Immature natural killer cell (primary cell): Measurements from ENCODE around the gene MRPS35. TPM values are rescaled to one million over a fixed set of nuclear protein-coding genes. Genes with fewer than 3 reads are reported as not detected.

Experiments used
- DNase-seq, 3 donors: peaks; one replicate each; pipeline ENCODE4 v3.0.0; 2022; ENCODE audit warnings: mixed read lengths in 1 of 3
- H3K27ac Mint-ChIP-seq, 6 donors: one replicate each; pipeline ENCODE4 v1.8.0; 2020; ENCODE audit warnings: mixed read lengths in 6 of 6, mild to moderate bottlenecking in 5 of 6, inconsistent platforms in 4 of 6, moderate library complexity in 3 of 6
- H3K27me3 Mint-ChIP-seq, 3 donors: one replicate each; pipeline ENCODE4 v1.8.0; 2020 to 2021; ENCODE audit warnings: low read depth in 3 of 3, mild to moderate bottlenecking in 3 of 3, mixed read lengths in 3 of 3, moderate library complexity in 3 of 3, inconsistent platforms in 1 of 3
- H3K36me3 Mint-ChIP-seq, 3 donors: one replicate each; pipeline ENCODE4 v1.8.0; 2020; ENCODE audit warnings: mixed read lengths in 3 of 3, inconsistent platforms in 2 of 3, mild to moderate bottlenecking in 2 of 3
- H3K4me1 Mint-ChIP-seq, 2 donors: one replicate each; pipeline ENCODE4 v1.8.0; 2020; ENCODE audit warnings: inconsistent platforms in 2 of 2, mild to moderate bottlenecking in 2 of 2, mixed read lengths in 2 of 2, moderate library complexity in 1 of 2
- H3K4me3 Mint-ChIP-seq, 5 donors: one replicate each; pipeline ENCODE4 v1.8.0; 2020; ENCODE audit warnings: mild to moderate bottlenecking in 5 of 5, mixed read lengths in 5 of 5, inconsistent platforms in 3 of 5, moderate library complexity in 3 of 5
- H3K9me3 Mint-ChIP-seq, 6 donors: one replicate each; pipeline ENCODE4 v1.8.0; 2020; ENCODE audit warnings: mild to moderate bottlenecking in 6 of 6, mixed read lengths in 6 of 6, inconsistent platforms in 4 of 6, moderate library complexity in 3 of 6
- polyA plus RNA-seq, 3 donors: library from polyadenylated mRNA; unstranded; fragments of 300-500 nt; fragmentation: Illumina TruSeq; gene quantifications; one replicate each; pipeline ENCODE4 v1.2.3, GENCODE V29; 2021

Gene MRPS35
- polyA plus RNA-seq, 3 donors from 2014 or later = 39.2 to 51.3 (median 41.4) TPM

- Mint-ChIP-seq H3K27ac (no peak overlapping the region), H3K9me3 (no peaks in the 10 kb centered on the region), H3K36me3 (no peaks in the 10 kb centered on the region), H3K4me1 (no peaks in the 10 kb centered on the region), H3K4me3 (no peak overlapping the region), H3K27me3 (peaks cover 0 to 1% (median 0%) of the 10 kb centered on the region in 3 donors)
- DNase-seq = no peak
Measured at GRCh38 chr12:27769142-27769673, 58.6 kb downstream of the MRPS35 start.

- no peak for DNase-seq
- Mint-ChIP-seq H3K9me3 (no peaks in the 10 kb centered on the region), H3K4me1 (no peaks in the 10 kb centered on the region), H3K27me3 (no peaks in the 10 kb centered on the region), H3K27ac (no peak overlapping the region), H3K36me3 (no peaks in the 10 kb centered on the region), H3K4me3 (no peak overlapping the region)
Measured at GRCh38 chr12:27771481-27772327, 61.1 kb downstream of the MRPS35 start.

GRCh38 chr12:27772328-27773049, 61.9 kb downstream of the MRPS35 start:
- no peak for DNase-seq
- no peak overlapping the region for H3K27ac Mint-ChIP-seq
- H3K4me3 Mint-ChIP-seq = no peak overlapping the region
- H3K36me3 Mint-ChIP-seq = no peaks in the 10 kb centered on the region
- H3K9me3 Mint-ChIP-seq = no peaks in the 10 kb centered on the region
- H3K4me1 Mint-ChIP-seq = no peaks in the 10 kb centered on the region
- no peaks in the 10 kb centered on the region for H3K27me3 Mint-ChIP-seq

- peaks cover 0 to 5% (median 3%) of the 10 kb centered on the region in 3 donors for H3K27me3 Mint-ChIP-seq
- DNase-seq = no peak
- peak overlapping the region in 3 of 5 donors; percentile 2 to 18 (median 15) for H3K4me3 Mint-ChIP-seq
- H3K9me3 Mint-ChIP-seq = no peaks in the 10 kb centered on the region
- peaks cover 18 to 20% of the 10 kb centered on the region in 2 donors for H3K4me1 Mint-ChIP-seq
- H3K27ac Mint-ChIP-seq = no peak overlapping the region
- H3K36me3 Mint-ChIP-seq = no peaks in the 10 kb centered on the region
Measured at GRCh38 chr12:27777141-27777540, 66.5 kb downstream of the MRPS35 start.

- Mint-ChIP-seq H3K27ac (no peak overlapping the region), H3K4me3 (peak overlapping the region; percentile 53 to 90 (median 62)), H3K27me3 (peaks cover 0 to 7% (median 3%) of the 10 kb centered on the region in 3 donors), H3K4me1 (peaks cover 25 to 30% of the 10 kb centered on the region in 2 donors), H3K36me3 (peaks cover 0 to 4% (median 0%) of the 10 kb centered on the region in 3 donors), H3K9me3 (no peaks in the 10 kb centered on the region)
- no peak for DNase-seq
Measured at GRCh38 chr12:27778206-27778605, 67.6 kb downstream of the MRPS35 start.

GRCh38 chr12:27779416-27779919, 68.8 kb downstream of the MRPS35 start:
- peak overlapping the region; percentile 87 to 90 (median 89) for H3K4me3 Mint-ChIP-seq
- H3K36me3 Mint-ChIP-seq = peaks cover 0 to 4% (median 0%) of the 10 kb centered on the region in 3 donors
- H3K9me3 Mint-ChIP-seq = no peaks in the 10 kb centered on the region
- DNase-seq = no peak
- H3K4me1 Mint-ChIP-seq = peaks cover 27 to 33% of the 10 kb centered on the region in 2 donors
- peak overlapping the region; percentile 53 to 84 (median 75) for H3K27ac Mint-ChIP-seq
- peaks cover 0 to 7% (median 3%) of the 10 kb centered on the region in 3 donors for H3K27me3 Mint-ChIP-seq

- peaks cover 0 to 7% (median 3%) of the 10 kb centered on the region in 3 donors for H3K27me3 Mint-ChIP-seq
- peaks cover 31 to 38% of the 10 kb centered on the region in 2 donors for H3K4me1 Mint-ChIP-seq
- peak; percentile 62 to 70 (median 66) for DNase-seq
- no peaks in the 10 kb centered on the region for H3K9me3 Mint-ChIP-seq
- H3K36me3 Mint-ChIP-seq = peaks cover 0 to 4% (median 0%) of the 10 kb centered on the region in 3 donors
- peak within 1 kb of the TSS; percentile 53 to 84 (median 75) for H3K27ac Mint-ChIP-seq
- H3K4me3 Mint-ChIP-seq = peak within 1 kb of the TSS; percentile 87 to 90 (median 89)
Measured at GRCh38 chr12:27779920-27780611, 69.4 kb downstream of the MRPS35 start, which contains the start of the genes KLHL42 and MANSC4. Gene KLHL42 (plus strand): TSS chr12:27780233. CDS start chr12:27780331, 98 bp downstream. Gene MANSC4 (minus strand): TSS chr12:27780236. CDS start chr12:27771276, 8,960 bp downstream.

- DNase-seq = no peak
- Mint-ChIP-seq H3K27ac (peak overlapping the region in 5 of 6 donors; percentile 40 to 80 (median 65)), H3K27me3 (peaks cover 0 to 7% (median 3%) of the 10 kb centered on the region in 3 donors), H3K36me3 (peaks cover 0 to 4% (median 0%) of the 10 kb centered on the region in 3 donors), H3K4me1 (peaks cover 33 to 44% of the 10 kb centered on the region in 2 donors), H3K9me3 (no peaks in the 10 kb centered on the region), H3K4me3 (peak overlapping the region; percentile 76 to 86 (median 83))
Measured at GRCh38 chr12:27780612-27781408, 70.2 kb downstream of the MRPS35 start.

GRCh38 chr12:27781680-27782079, 71.0 kb downstream of the MRPS35 start:
- Mint-ChIP-seq H3K27me3 (peaks cover 0 to 7% (median 3%) of the 10 kb centered on the region in 3 donors), H3K36me3 (peaks cover 0 to 4% (median 0%) of the 10 kb centered on the region in 3 donors), H3K4me1 (peaks cover 36 to 50% of the 10 kb centered on the region in 2 donors), H3K27ac (peak overlapping the region in 3 of 6 donors; percentile 53 to 69 (median 53)), H3K4me3 (peak overlapping the region; percentile 76 to 86 (median 83)), H3K9me3 (no peaks in the 10 kb centered on the region)
- no peak for DNase-seq

- Mint-ChIP-seq H3K4me3 (peak overlapping the region; percentile 30 to 85 (median 57)), H3K27ac (peak overlapping the region in 2 of 6 donors; percentile 62 to 75), H3K9me3 (no peaks in the 10 kb centered on the region), H3K36me3 (peaks cover 0 to 4% (median 0%) of the 10 kb centered on the region in 3 donors), H3K4me1 (peaks cover 36 to 52% of the 10 kb centered on the region in 2 donors), H3K27me3 (peaks cover 0 to 7% (median 3%) of the 10 kb centered on the region in 3 donors)
- DNase-seq = no peak
Measured at GRCh38 chr12:27782481-27782880, 71.8 kb downstream of the MRPS35 start.

- H3K36me3 Mint-ChIP-seq = peaks cover 0 to 7% (median 0%) of the 10 kb centered on the region in 3 donors
- no peak for DNase-seq
- H3K27ac Mint-ChIP-seq = no peak overlapping the region
- peaks cover 31 to 58% of the 10 kb centered on the region in 2 donors for H3K4me1 Mint-ChIP-seq
- no peaks in the 10 kb centered on the region for H3K9me3 Mint-ChIP-seq
- no peak overlapping the region for H3K4me3 Mint-ChIP-seq
- peaks cover 0 to 2% (median 0%) of the 10 kb centered on the region in 3 donors for H3K27me3 Mint-ChIP-seq
Measured at GRCh38 chr12:27785882-27786570, 75.4 kb downstream of the MRPS35 start.

GRCh38 chr12:27787559-27787958, 76.9 kb downstream of the MRPS35 start:
- Mint-ChIP-seq H3K27ac (no peak overlapping the region), H3K27me3 (peaks cover 0 to 2% (median 0%) of the 10 kb centered on the region in 3 donors), H3K36me3 (peaks cover 6 to 17% (median 10%) of the 10 kb centered on the region in 3 donors), H3K4me1 (peaks cover 16 to 43% of the 10 kb centered on the region in 2 donors), H3K9me3 (no peaks in the 10 kb centered on the region), H3K4me3 (no peak overlapping the region)
- no peak for DNase-seq
